CD14-positive monocyte (primary cell): ENCODE data around the gene PEX16. TPM values are rescaled to one million over a fixed set of nuclear protein-coding genes. Genes with fewer than 3 reads are reported as not detected.
A peak's percentile ranks its signal among the peaks of the same experiment; 100 is the strongest.

Experiments used
- DNase-seq, 3 donors: peaks; one replicate each; pipeline ENCODE4 v3.0.0-alpha.2; 2011 to 2022
- H2AFZ ChIP-seq: 2 replicates; pipeline ENCODE4 v1.6.0; 2012; ENCODE audit warnings: mild to moderate bottlenecking, low read depth, low read length, inconsistent platforms; ENCODE audit not compliant: insufficient read depth, poor library complexity, severe bottlenecking
- H3K27ac ChIP-seq, 2 donors: 1 replicate in 1 of 2; 2 replicates in 1 of 2; pipeline ENCODE4 v1.5.1; 2012 to 2013; ENCODE audit warnings: low read length in 2 of 2, control low read depth in 1 of 2, inconsistent platforms in 1 of 2, low read depth in 1 of 2, mild to moderate bottlenecking in 1 of 2
- H3K27me3 ChIP-seq, 2 donors: one replicate each; pipeline versions ENCODE4 v1.6.0 to v1.6.1; 2011 to 2013; ENCODE audit warnings: low read length in 2 of 2; ENCODE audit not compliant: control insufficient read depth in 2 of 2, insufficient read depth in 2 of 2
- H3K36me3 ChIP-seq, 2 donors: replicated peaks in 1 of 2; 1 replicate in 1 of 2; 2 replicates in 1 of 2; pipeline versions ENCODE4 v1.5.1 to v1.6.1; 2012 to 2013; ENCODE audit warnings: low read length in 2 of 2, control low read depth in 1 of 2, inconsistent platforms in 1 of 2, mild to moderate bottlenecking in 1 of 2; ENCODE audit not compliant: insufficient read depth in 2 of 2, control insufficient read depth in 1 of 2
- H3K4me1 ChIP-seq, 2 donors: 1 replicate in 1 of 2; 2 replicates in 1 of 2; pipeline versions ENCODE4 v1.5.1 to v1.6.1; 2012 to 2013; ENCODE audit warnings: low read length in 2 of 2, control low read depth in 1 of 2, inconsistent platforms in 1 of 2, mild to moderate bottlenecking in 1 of 2, moderate library complexity in 1 of 2; ENCODE audit not compliant: insufficient read depth in 2 of 2, control insufficient read depth in 1 of 2
- H3K4me2 ChIP-seq: replicated peaks from 2 replicates; pipeline ENCODE3; 2012; ENCODE audit warnings: low read length, moderate library complexity, mild to moderate bottlenecking; ENCODE audit not compliant: poor library complexity, severe bottlenecking; ENCODE audit errors: extremely low read depth
- H3K4me3 ChIP-seq, 3 experiments: fragments of 200-600 bp in 1 of 3; sonication (generic) in 1 of 3; replicated peaks in 1 of 3; 1 replicate in 2 of 3; 2 replicates in 1 of 3; pipeline ENCODE4 v1.5.1; 2011 to 2013; ENCODE audit warnings: low read length in 3 of 3, mild to moderate bottlenecking in 3 of 3, control low read depth in 2 of 3, low read depth in 2 of 3, inconsistent platforms in 1 of 3, moderate library complexity in 1 of 3
- H3K79me2 ChIP-seq: 2 replicates; pipeline ENCODE4 v1.6.0; 2012; ENCODE audit warnings: mild to moderate bottlenecking, control low read depth, inconsistent platforms, low read length, moderate library complexity; ENCODE audit not compliant: insufficient read depth
- H3K9ac ChIP-seq: 2 replicates; pipeline ENCODE4 v1.6.0; 2017; ENCODE audit warnings: low read length, mild to moderate bottlenecking; ENCODE audit not compliant: insufficient read depth, poor library complexity, severe bottlenecking
- H3K9me3 ChIP-seq, 2 donors: replicated peaks in 1 of 2; 1 replicate in 1 of 2; 2 replicates in 1 of 2; pipeline versions ENCODE4 v1.5.1 to v1.6.1; 2012 to 2013; ENCODE audit warnings: low read length in 2 of 2, control low read depth in 1 of 2; ENCODE audit not compliant: control insufficient read depth in 1 of 2, insufficient read depth in 1 of 2
- H4K20me1 ChIP-seq: 2 replicates; pipeline ENCODE4 v1.6.0; 2012; ENCODE audit warnings: mild to moderate bottlenecking, low read length, control low read depth, moderate library complexity; ENCODE audit not compliant: insufficient read depth
- H3K27ac Mint-ChIP-seq, 7 donors: one replicate each; pipeline ENCODE4 v1.8.0; 2020; ENCODE audit warnings: mild to moderate bottlenecking in 7 of 7, mixed read lengths in 7 of 7, moderate library complexity in 6 of 7, inconsistent platforms in 2 of 7
- H3K27me3 Mint-ChIP-seq, 3 donors: one replicate each; pipeline ENCODE4 v1.8.0; 2021 to 2022; ENCODE audit warnings: low read depth in 3 of 3, mild to moderate bottlenecking in 3 of 3, mixed read lengths in 3 of 3, moderate library complexity in 3 of 3, inconsistent platforms in 1 of 3
- H3K36me3 Mint-ChIP-seq, 2 donors: one replicate each; pipeline ENCODE4 v1.8.0; 2020; ENCODE audit warnings: mixed read lengths in 2 of 2, inconsistent platforms in 1 of 2, mild to moderate bottlenecking in 1 of 2
- H3K4me1 Mint-ChIP-seq: one replicate; pipeline ENCODE4 v1.8.0; 2020; ENCODE audit warnings: mild to moderate bottlenecking, mixed read lengths
- H3K4me3 Mint-ChIP-seq, 2 donors: one replicate each; pipeline ENCODE4 v1.8.0; 2020; ENCODE audit warnings: mild to moderate bottlenecking in 2 of 2, mixed read lengths in 2 of 2, moderate library complexity in 1 of 2
- H3K9me3 Mint-ChIP-seq, 7 donors: one replicate each; pipeline ENCODE4 v1.8.0; 2020 to 2022; ENCODE audit warnings: mixed read lengths in 7 of 7, mild to moderate bottlenecking in 6 of 7, moderate library complexity in 6 of 7, inconsistent platforms in 2 of 7
- CTCF ChIP-seq: fragments of 200-600 bp; IDR thresholded peaks from one replicate; pipeline ENCODE4 v1.8.0; 2022; ENCODE audit warnings: antibody characterized with exemption, mild to moderate bottlenecking
- WGBS: methylation state at CpG from one replicate; pipeline ENCODE4 v1.1.5; 2013; ENCODE audit warnings: missing lambda C conversion rate; ENCODE audit not compliant: insufficient coverage; 5-methylcytosine and 5-hydroxymethylcytosine counted together
- intact Hi-C, 2 donors: fragments of 100-400 bp; cut with micrococcal nuclease; formaldehyde crosslinking; loops; one replicate each; pipeline versions ENCODE4 v1.15.0 to v1.15.1; 2023
- polyA plus RNA-seq, 3 donors: library from polyadenylated mRNA; depleted of rRNA in 1 of 3; unstranded in 2 of 3; stranded (reverse) in 1 of 3; fragments of 300-500 nt in 2 of 3; fragments of >200 nt in 1 of 3; fragmentation: Illumina TruSeq in 2 of 3; gene quantifications; 1 replicate in 2 of 3; 2 replicates in 1 of 3; pipeline ENCODE4 v1.2.3, GENCODE V29; 2012 to 2021

The PEX16 gene
- polyA plus RNA-seq, 3 donors: 33.8 to 46.1 (median 35.1) TPM

DNA sequence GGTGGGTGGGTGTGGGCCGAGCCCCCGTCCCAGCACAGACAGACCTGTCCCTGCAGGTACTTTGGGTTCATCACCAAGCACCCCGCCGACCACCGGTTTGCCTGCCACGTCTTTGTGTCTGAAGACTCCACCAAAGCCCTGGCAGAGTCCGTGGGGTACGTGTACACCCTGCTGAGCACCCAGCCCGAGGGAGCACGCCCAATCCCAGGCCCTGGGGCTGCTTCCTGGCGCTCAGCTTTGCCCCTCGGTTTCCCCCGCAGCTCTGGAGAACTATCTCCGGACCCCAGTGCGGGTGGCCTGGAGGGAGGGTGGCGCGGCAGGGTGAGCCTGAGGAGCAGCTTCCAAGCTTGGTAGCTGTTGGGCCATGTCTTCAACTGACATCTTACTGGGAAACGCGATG lies 12.6 kb downstream of the PEX16 start:
- H3K4me1 Mint-ChIP-seq: peaks cover 8% of the 10 kb centered on the region
- Histone ChIP-seq H3K36me3 (peaks cover 8 to 13% of the 10 kb centered on the region in 2 donors), H3K4me2 (no peak overlapping the region), H4K20me1 (peaks cover 15% of the 10 kb centered on the region), H3K27me3 (peaks cover 10 to 18% of the 10 kb centered on the region in 2 donors), H3K4me1 (peaks cover 4 to 5% of the 10 kb centered on the region in 2 donors), H3K4me3 (no peak overlapping the region), H3K27ac (no peak overlapping the region), H2AFZ (no peak overlapping the region), H3K9me3 (peaks cover 0 to 13% of the 10 kb centered on the region in 2 donors), H3K79me2 (no peaks in the 10 kb centered on the region), H3K9ac (no peak overlapping the region)
- H3K9me3 Mint-ChIP-seq: peaks cover 0 to 6% (median 4%) of the 10 kb centered on the region in 7 donors
- H3K27ac Mint-ChIP-seq: no peak overlapping the region
- H3K27me3 Mint-ChIP-seq: peaks cover 21 to 46% (median 25%) of the 10 kb centered on the region in 3 donors
- DNase-seq: no peak
- TF ChIP-seq CTCF: no peak
- peaks cover 13 to 16% of the 10 kb centered on the region in 2 donors for H3K36me3 Mint-ChIP-seq
- WGBS: 95% methylated on average over 19 of the region's 19 CpGs
- H3K4me3 Mint-ChIP-seq: no peak overlapping the region
- intact Hi-C loops: no loop called here

- intact Hi-C loops: no loop called here
- Histone ChIP-seq H3K9me3 (peaks cover 0 to 13% of the 10 kb centered on the region in 2 donors), H3K4me3 (no peak overlapping the region), H3K27me3 (peaks cover 10 to 21% of the 10 kb centered on the region in 2 donors), H4K20me1 (peaks cover 12% of the 10 kb centered on the region), H3K36me3 (peaks cover 5 to 6% of the 10 kb centered on the region in 2 donors), H3K27ac (no peak overlapping the region), H3K9ac (no peak overlapping the region), H3K4me2 (no peak overlapping the region), H3K79me2 (no peaks in the 10 kb centered on the region), H3K4me1 (peaks cover 7 to 10% of the 10 kb centered on the region in 2 donors), H2AFZ (no peak overlapping the region)
- Mint-ChIP-seq H3K9me3 (peaks cover 0 to 7% (median 4%) of the 10 kb centered on the region in 7 donors), H3K36me3 (peaks cover 6 to 9% of the 10 kb centered on the region in 2 donors), H3K4me3 (no peak overlapping the region), H3K27ac (peak overlapping the region in 3 of 7 donors; percentile 17 to 84 (median 62)), H3K27me3 (peaks cover 22 to 50% (median 29%) of the 10 kb centered on the region in 3 donors), H3K4me1 (peaks cover 8% of the 10 kb centered on the region)
- DNase-seq: no peak
- no peak for TF ChIP-seq CTCF
- WGBS: 87% methylated on average over 10 of the region's 15 CpGs
Measured at GRCh38 chr11:45904309-45904915, 13.3 kb downstream of the PEX16 start.
